CD1c-positive myeloid dendritic cell (primary cell): ENCODE data around the gene EFHC1.

ENCODE experiments used
- DNase-seq: peaks from one replicate; pipeline ENCODE4 v3.0.0-alpha.2; 2016; ENCODE audit errors: extremely low spot score

Gene EFHC1

DNA sequence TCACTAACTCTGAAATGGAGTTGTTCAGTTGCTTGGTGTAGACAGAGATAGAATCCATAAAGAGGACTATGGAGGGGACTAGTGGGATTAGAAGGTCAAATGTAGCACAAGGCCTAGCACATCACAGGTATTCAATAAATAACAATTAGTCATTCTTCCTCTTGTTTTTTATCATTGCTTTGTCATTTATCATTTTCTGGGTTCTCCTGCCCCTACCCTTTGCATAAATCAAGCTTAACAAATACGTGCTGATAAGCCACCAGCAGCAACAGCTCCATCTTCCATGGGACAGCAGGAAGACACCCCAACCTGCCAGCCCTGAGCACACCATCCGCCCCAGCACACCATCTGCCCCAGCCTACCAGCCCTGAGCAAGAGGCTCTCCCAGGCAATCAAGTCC, 133.6 kb downstream of the EFHC1 start:
- no peak for DNase-seq

DNA sequence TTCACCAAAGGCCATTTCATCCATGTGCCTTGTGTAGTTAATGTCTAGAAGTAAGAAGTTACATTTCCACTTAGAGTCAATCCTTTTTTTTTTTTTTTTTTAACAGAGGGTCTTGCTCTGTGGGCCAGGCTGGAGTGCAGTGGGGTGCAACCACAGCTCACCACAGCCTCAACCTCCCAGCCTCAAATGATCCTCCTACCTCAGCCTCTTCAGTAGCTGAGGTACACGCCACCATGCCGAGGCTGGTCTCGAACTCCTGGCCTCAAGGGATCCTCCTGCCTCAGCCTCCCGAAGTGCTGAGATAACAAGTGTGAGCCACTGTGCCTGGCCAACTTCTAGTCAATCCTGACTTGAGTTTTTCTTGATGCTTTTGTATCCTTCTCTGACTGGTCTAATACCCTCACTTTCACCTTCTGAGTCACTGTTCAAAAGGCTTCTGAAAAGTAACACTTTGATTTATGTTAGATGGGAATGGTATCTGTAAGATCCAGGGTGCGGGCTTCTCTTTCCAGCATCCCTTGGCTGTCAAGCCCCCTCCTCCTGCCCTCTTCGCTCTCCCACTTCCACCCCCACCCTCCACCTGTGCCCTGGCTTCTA, 134.6 kb downstream of the EFHC1 start:
- no peak for DNase-seq

DNA sequence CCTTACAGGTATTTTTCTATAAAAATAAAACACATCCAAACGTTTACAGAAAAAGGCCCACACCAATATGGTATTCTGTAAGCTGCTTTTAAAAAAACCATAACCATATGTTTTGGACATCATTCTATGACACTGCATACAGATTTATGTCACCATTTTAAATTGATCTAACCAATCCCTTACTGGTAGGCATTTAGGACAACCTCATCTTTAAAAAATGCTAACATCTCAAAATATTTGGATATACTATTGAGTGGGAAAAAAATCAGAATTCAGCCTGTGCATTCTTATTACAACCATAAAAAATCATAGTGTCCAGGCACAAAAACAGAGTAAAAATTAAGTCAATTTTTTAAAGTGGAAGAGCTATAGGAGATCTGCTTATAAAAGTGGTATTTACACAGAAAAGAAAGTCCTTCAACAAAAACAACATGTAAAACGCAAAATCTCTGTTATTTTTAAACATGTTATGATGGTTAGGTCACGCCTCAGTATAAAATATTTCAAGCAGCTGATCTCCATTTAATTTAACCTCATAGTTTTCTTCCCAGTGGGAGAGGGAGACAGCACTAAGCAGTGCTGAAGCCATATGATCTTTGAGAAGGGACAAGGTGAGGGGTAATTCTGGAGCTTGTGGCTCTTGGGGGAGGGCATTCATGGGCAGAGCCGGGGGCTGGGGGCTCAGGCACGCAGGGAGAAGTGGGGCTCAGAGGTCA, 135.5 kb downstream of the EFHC1 start:
- no peak for DNase-seq

DNA sequence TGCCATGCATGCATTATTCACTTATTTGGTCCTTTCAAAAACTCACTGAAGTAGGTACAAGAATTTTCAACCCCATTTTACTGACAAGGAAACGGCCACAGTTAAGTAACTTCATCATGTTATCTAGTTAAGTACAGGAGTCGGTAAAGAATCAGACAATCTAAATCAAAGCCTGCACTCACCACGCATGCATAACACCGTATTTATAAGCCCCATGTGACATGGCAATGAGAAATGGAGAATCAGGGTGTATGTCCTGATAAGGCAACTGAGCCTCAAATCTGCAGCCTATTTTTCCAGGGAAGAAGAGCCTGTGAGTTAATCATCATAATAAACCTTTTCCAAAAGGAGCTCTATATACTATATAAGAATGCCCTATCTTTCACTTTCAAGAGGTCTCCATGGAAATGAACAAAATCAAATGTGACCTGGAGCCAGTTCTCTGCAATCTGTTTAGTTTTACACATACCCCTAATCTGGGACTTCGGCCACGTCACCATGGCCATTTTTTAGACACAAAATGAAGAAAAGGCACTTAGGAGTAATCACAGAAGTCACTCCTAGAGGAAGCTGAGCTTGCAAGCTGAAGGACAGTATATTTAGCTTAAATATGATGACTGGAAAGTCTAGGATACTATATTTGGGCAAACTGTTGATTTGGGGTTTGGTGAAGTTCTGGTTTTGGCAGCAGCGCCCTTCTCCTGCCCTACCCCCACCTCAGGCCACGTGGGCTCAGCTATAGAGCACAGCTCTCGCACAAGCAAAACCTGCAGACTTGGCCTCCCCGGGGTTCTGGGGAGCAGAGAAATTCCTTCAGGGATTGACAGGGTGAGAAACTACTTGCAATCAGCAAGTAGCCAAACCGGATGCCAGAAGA, 137.5 kb downstream of the EFHC1 start:
- no peak for DNase-seq

DNA sequence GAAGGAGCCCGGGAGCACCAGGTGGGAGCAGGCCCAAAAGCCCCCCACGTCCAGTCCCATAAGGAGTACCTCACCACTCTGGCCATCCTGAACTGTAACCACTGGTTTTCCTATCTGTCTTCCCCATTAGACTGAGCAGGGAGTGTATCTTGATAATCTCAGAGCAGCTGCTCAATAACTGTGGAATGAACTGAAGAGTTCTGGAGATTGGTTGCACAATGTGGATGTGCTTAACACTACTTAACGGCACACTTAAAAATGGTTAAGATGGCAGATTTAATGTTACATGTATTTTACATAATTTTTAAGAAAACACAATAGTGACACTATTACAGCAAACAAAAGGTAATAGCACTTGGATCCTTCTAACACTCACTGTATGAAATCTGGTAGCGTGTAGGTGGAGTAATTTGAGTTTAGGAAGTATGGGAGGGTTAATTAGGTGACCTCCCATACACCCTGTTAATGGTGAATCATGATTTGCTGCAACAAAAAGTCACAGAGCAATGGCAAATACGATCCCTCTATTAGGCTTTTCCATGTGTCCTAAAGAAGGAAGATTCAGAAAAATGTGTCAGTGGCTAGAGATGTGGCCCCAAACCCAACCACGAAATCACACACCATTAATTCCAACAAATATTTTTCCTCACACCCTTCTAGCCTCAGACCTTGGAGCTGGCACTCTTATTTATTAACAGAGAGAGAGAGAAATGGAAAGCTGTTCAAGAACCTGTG, 138.3 kb downstream of the EFHC1 start:
- no peak for DNase-seq

DNA sequence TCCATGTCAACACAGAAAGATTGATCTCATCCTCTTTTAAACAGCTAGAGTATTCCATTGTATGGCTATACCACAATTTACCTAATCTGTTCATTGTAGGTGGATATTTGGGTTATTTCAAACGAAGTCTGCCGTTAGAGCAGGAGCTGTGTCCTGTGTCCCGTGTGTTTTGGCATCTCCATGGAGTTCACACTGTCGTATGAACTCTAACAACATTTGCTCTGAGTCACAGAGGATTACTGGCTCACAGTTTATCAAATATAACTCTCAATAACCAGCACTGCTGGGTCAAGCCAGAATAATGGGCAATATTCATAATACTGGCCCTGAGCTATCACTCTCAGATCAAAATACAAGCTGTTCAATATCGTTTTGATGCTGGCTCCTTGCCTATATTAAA, 140.3 kb downstream of the EFHC1 start:
- no peak for DNase-seq

DNA sequence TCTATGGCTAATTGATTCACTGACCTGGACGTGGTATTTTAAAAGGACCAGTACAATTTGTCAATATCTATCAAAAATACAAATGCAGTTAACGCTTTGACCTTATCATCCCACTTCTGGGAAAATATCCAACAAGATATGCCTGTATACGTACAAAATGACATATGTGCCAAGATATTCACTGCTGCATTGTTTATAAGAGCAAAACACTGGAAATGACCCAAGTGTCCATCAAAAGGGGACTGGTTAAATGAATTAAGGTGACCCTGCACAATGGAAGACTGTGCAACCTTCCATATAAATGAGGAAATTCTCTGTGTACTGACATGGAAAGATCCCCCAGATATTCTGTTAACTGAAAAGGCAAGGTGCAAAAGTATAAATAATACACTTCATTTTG, 142.8 kb downstream of the EFHC1 start:
- no peak for DNase-seq

DNA sequence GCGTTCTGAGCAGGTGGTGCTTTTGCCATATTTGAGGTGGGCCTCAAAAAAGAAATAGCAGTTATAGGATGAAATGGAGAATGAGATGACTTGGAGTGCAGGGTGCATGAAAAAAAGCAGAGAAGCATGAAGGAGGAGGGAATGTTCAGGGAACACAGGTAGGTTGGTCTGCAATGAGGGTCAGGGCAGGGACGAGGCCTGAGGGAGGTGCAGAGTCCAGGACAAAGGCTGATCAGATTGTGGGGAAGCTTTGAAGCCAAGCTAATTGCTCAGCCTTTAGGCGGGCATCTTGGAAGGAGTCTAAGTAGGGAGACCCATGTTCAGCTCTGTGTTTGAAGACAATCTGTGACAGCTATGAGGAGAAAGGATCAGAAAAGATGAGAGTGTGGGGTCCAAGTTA, 144.7 kb downstream of the EFHC1 start:
- DNase-seq: no peak

DNA sequence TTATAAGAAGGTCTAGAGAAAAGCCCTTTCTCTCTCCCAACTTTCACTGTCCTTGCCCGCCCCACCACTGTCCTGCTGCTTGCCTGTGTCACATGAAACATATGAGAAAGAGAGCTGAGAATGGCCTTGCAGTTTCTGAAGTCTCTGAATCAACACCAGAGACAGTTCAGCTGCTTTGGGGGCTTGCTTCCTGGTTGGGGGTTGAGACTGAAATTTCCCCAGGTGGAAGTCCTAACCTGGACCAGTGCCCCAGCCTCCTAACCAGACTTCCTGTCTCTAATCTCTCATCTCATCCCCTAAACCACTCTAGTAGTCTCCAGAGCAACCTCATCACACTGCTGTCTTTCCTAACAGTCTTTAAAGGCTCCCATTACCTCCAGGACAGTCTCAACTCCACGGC, 146.1 kb downstream of the EFHC1 start:
- DNase-seq: no peak

DNA sequence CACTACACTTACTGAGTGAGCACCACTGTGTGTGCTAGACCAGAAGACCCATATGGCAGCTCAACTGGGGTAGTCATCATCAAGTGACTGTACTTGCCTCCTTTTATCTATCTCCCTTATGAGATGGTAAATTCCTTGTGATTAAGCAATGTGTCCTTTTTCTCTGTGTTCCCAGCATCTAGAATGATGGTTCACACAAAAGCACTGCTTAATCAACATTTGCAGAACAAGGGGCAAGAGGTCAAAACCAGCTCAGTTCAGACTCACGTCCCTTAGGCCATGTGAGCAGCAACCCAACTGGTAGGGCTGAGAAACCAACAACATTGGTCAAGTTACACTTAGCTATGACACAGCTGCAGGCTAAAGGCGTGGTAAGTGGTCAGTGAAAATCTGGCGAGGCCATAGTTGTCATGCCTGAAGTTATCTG, 146.7 kb downstream of the EFHC1 start:
- no peak for DNase-seq

DNA sequence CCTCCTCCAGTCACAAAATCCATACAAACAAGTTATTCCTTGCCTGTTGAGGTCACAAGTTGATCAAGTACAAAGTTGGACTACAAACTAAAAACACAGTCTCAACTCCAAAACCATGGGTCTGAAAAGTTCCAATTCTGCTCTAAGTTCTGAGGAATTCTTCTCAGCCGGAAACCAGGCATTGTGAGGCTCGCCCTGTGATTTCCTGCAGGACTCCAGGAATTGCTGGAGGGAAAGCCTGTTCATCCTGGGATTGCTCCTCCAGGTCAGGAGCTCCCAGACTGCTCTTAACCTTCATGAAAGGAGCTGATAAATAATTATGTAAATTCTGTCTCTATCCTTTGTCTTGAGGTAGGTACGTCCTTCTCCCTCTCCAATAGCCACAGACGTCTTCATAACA, 148.2 kb downstream of the EFHC1 start:
- DNase-seq: no peak

DNA sequence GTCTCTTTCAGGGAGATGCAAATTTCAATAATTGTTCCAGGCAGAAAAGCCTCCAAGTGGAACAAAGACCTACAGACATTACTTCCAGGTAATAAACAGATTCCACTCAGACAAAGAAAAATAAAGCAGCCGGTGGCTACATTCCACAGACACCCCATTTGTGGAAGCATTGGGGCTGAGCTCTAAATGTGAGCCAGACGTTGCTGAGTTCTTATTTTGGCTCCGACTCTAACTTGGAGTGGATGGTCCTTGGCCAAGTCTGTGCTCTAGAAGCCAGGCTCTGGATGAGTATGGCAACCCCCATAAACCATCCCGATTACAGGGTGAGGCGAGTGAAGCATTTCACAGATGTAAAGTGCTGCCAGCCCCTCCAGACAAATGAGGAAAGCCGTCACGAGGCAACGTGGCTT, 150.2 kb downstream of the EFHC1 start:
- DNase-seq: no peak

DNA sequence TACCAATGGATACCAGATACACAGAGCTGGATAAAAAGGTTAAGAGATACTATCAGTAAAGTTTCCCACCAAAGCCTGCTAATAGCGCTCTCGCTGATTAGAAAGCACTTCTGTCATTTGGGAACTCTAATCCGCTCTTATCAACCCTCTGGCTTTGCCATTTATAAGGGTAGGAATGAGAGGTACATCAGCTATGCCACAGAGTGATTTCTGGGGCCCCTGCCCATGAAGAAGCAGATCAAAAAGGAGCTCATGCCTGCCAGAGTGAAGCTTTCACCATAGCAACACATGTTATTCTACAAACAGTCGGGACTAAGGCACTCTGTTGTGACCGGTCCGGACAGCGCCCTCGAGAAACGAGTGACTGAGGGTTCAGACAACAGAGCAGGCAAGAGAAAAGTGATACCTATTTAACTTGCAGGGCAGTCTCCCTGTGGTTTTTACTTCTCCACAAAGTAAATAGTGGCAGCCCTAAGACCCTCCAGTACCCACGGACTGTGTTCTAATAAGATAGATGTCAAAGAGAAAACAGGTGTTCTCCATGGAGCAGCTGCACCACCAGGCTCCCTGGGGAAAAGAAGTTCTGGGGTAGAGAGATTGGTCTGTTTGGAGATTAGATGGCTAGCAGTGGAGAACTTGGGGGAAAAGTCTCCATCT, 151.1 kb downstream of the EFHC1 start:
- no peak for DNase-seq

DNA sequence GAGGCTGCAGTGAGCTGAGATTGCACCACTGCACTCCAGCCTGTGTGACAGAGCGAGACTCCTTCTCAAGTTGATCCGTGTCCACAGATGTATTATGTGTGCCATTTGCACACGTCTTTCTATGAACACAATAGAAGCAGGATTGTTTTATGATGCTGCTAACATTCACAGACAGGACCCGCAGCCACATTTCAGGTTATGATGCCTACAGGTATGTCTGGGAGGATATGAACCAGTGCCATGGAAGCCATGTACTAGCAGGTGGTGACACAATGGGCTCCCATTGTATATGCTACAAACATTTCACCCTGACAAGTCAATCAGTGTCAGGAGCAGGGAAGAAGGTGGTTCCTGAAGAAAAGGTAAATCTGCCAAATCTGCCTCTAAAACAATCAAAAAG, 152.4 kb downstream of the EFHC1 start:
- DNase-seq: no peak

DNA sequence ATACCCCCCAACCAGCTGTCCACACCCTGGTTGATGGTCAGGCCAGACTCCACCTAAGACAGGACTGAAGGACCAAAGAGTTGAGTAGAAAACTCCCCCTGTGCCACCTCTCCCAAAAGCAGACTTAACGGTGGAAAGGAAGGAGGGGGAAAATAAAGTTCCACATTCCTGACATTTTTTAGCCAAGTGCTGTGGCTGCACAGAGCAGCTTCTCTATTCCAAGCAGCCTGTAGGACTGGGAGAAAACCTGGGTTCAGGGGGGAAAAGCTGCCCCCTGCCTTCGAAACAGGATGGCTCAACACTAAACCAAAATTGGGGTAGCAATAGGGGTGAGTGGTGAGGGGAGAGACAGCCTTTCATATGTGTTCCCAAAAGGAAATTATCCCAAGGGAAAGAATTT, 153.2 kb downstream of the EFHC1 start:
- DNase-seq: no peak
